Fibroblast of skin of right quadriceps (primary cell): Measurements from ENCODE around the gene CACNA1F.

ENCODE experiments used
- DNase-seq: peaks from one replicate; pipeline ENCODE4 v3.0.0-alpha.2; 2013

CACNA1F gene

DNA sequence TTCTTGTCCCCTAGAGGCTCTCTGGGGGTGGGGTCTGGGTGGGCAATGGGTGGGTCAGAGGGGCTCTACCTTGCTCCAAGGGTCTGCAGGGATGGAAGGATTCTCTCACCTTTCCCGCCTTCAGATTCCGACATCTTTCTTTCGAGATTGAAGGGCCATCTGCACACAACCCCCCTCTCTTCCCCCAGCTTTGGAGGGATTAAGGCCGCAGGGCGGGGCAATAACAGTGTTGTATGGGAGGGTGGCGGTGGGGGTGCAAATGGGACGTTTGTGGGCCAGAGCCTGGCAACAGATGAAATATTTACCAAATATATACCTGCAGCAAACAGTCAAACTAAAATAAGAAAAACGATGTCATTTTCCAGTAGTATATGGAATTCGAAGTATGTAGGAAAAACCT is at the start of gene CACNA1F:
Gene CACNA1F, minus strand, starts transcription at position 165 of the 400 bp plus-strand sequence. Its CDS starts 31 bp downstream, at position 134.
- no peak for DNase-seq

DNA sequence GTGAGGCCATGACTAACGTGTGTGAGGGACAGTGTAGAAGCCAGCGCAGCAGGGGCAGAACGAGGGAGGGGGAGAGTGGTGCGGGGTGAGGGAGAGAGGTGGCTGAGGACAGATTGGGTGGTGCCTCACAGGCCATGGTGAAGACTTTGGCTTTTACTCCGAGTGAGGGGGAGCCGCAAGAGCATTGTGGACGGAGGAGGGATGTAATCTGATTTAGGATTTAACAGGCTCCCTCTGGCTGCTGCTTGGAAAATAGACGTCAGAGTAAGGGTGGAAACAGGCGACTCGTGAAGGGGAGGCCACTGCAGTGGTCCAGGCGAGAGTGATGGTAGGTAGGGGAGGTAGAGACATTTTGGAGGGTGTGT is 49.5 kb upstream of the CACNA1F start:
- DNase-seq, result peak; percentile 24

DNA sequence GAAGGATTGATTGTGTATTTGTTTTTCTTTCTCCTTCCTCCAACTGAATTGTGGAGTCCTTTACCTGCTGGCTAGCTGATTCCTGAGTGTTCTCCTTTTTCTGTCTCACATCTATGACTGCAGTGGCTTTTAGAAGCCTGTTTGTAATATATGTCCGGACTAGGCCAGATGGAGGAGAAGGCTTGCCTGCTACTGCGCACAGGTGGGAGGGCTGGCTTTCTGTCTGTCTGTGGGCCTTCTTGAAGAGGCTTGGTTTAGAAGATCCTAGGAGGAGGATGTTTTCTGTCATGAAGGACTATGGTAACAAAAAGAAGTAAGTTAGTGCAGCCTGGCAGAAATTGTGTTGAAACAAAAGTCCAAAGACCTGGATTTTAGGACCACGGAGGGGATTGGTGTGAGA is 44.9 kb upstream of the CACNA1F start:
- no peak for DNase-seq

DNA sequence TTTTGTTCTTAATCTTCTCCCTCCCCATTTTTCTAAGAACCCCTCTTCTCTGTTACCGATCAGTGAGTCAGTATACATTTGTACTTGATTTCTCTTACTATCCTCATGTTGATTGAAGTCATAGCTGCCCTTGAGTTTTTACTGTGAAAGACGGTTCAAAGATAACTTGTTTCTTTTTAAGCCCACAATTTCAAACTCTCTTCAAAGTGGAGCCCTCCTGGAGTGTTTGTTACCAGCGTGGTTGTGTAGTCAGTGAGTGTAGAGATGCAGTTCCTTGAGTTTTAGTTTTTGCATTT is 44.3 kb upstream of the CACNA1F start:
- DNase-seq, result no peak

DNA sequence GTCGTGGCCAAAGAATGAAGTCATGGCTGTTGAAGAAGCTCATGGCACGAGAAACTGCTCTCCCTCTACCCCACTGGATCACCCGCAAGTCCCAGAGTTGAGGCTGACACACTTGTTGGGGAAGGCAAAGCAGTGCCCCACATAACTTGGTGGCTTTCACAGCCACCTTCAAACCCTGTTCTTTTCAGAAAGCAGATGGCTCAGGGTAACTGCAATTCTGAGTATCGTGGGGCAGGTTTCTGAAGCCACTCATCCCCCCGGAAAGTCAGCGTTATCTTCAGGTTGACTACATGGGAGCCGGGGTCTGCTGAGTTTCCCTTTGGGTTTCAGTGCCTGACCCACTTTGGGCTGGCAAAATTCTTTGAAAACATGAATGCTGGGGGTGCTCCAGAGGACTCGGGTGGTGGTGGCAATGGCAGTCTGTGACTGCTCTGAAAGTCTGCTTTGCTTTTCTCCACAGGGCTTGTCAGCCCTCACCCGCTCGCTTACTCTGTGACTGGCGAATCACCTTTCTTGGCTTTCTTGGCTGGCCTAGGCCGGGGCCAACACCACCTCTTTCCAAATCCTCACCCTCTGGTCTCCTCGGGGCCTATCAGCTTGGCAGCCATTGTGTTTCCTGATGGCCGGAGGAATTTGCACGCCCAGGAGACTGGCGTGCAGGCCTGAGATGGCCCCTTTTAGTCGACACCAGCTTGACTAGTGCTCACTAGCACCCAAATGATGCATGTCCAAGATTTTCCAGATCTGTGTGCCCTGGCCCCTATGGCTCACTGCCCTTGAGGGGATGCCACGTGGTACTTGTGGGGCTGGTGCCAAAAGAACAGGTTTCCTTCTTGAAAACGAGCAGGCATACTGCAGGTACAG is 43.8 kb upstream of the CACNA1F start:
- no peak for DNase-seq

DNA sequence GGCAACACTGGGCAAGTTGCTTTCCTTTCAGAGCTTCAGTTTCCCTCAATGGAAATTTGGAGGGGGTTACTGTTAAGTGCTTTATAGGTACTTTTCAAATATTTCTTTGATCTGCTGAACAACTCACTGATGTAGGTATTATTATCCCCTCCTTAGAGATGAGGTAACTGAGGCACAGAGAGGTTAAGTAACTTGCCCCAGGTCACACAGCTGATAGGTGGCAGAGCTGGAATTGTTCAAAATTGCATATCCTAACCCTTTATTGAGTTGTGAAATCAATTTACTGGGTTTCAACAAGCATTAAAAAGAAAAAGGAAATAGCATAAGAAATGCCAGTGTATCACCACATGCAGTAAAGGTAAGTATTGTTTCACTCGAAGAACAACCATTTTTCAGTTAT is 43.1 kb upstream of the CACNA1F start:
- no peak for DNase-seq

DNA sequence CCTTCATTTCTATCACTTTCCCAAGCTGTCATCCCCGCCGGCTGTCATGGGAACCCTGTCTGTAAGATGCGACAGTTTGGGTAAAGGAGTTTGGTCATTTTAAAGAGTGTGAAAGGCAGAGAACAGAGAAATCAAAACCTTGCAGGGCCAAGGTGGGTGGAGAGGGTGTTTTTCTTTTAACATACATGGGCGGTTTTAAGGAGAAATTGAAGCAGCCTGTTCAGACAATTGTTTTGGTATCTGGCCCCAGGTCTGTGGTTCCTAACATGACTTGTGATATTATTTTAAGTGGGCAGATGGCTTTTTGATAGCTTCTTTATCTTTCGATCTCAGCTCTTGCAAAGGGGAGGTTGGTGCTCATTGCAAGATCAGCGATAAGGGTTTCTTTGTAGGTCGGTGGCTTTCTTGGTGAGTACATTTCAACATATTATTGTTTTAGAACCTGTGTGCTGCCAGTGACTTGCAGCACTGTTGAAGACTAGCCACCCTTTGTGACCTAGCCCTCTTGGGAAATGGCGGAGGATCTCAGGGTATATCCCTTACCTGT is 40.1 kb upstream of the CACNA1F start:
- DNase-seq, result no peak

DNA sequence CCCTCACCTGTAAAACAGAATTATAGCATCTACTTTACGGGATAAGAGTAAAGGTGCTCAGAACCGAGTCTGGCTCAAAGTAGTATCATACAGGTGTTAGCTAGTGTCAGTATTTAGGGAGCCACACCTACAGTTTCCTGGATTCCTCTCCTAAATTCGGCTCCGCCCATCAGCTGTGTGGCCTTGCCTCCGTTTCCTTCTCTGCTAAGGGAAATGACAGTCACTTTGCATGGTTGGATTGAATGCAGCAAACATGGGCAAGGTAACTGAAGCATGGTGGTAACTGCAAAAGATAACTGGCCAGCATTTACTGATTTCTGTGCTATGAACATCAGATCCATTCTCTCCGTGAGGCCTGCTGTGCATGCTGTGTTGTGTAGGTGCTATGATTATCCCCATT is 39.3 kb upstream of the CACNA1F start:
- no peak for DNase-seq

DNA sequence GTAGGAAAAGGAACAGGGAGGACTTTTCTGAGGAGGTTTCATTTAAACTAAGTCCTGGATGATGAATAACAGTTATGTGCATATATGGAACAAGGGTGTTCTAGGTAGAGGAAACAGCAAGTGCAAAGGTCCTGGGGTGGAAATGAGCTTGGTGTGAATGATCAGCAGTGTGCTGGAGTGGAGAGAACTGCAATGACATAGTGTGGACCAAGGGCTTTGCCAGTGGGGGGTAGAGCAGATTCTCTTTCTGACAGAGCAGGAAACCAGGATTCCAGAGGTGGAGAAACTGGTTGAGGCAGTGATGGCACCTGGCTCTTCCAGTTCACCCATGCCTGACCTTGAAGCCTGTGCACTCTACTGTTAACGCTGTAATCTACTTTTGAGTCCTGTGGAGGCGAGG is 38.2 kb upstream of the CACNA1F start:
- no peak for DNase-seq

DNA sequence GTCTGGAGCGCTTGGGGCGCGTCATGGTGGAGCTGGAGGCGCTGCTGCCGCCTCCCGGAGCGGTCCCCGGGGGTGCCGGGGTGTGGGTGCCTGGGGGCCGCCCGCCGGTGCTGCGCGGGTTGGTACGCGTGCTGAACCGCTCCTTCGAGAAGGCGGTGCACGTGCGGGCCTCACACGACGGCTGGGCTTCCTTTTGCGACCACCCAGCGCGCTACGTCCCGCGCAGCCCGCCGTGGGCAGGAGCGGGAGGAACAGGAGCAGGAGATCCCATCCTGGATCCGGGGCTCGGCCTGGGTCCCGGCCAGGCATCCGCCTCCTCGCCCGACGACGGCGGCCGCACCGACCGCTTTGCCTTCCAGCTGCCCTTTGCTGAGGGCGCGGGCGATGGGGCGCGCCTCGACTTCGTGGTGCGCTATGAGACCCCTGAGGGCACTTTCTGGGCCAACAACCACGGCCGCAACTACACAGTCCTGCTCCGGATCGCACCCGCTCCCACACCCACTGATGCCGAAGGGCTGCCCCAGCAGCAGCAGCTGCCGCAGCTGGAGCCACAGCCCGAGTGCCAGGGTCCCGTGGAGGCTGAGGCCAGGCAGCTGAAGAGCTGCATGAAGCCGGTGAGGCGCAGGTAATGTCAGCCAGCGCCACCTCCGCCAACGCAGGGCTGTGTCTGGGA is 37.2 kb upstream of the CACNA1F start:
- DNase-seq, result no peak

DNA sequence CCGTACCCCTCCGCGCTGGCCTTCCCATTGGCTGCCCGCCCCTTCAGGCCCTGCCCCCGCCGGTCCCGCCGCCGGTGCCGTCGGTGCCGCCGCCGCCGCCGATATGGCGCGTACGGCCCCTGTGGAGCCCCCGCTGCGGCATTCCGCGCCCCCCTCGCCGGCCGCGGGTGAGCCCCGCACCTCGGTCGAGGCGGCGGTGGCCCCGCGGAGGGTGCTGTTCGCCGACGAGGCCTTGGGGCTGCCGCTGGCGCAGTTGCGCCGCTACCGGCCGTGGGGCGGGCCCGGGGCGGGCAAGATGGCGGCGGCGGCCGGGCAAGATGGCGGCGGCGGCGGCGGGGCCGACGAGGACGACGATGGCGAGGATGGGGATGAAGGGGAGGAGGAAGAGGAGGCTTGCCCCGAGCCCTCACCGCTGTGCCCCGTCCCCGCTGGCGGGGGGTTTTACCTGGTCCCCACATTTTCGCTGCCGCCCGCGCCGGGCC is 36.7 kb upstream of the CACNA1F start, which contains the start of gene PPP1R3F:
Gene PPP1R3F, plus strand, starts transcription at position 27 of the 482 bp plus-strand sequence. Its CDS starts 77 bp downstream, at position 104.
- no peak for DNase-seq

DNA sequence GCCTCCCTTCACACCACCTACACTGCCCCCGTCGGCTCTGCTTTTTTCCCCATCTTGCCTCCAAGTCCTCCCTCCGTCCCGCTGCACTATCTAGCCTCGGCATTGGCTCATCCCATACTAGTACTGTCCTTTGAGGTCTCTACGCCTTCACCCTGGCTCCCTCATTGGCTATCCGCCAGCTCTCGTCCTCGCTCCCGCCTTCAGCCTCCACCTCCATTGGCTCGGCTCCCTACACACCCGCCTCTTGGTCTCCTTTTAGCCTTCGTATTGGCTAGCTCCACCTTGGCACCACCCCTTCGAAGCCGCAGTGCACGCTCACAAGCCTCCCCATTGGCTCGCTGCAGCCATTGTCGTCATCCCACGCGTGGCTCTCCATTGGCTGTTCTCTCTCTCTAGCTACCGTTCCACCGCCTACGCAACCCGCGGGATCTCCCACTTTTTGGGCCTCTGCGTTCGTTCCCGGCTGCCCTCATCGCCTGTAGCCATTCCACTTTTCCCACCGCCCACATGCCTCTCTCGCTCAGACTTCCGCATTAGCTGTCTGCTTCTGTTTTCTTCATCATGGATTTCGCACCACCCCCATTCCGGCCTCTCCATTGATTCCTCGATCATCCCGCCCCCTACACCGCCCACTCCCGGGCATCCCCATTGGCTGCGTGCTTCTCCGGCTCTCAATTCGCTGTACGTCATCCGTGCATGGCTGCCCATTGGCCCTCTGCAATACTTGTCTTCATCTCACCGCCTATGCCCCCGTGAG is 36.0 kb upstream of the CACNA1F start:
- peak; percentile 99 for DNase-seq

DNA sequence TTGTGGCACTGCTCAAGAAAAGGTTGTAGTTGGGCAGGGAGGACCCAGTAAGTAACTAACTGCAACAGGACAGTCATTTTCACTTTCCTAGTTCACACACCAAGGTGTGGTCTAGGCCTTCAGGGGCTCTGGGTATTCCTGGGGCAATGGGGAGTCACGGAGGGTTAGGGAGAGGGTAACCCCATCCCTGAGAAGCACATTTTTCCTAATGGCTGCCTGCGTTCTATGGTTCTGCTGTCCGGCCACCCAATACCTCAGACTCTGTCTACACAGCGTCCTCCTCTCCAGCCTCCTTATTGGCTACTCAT is 35.5 kb upstream of the CACNA1F start:
- no peak for DNase-seq

DNA sequence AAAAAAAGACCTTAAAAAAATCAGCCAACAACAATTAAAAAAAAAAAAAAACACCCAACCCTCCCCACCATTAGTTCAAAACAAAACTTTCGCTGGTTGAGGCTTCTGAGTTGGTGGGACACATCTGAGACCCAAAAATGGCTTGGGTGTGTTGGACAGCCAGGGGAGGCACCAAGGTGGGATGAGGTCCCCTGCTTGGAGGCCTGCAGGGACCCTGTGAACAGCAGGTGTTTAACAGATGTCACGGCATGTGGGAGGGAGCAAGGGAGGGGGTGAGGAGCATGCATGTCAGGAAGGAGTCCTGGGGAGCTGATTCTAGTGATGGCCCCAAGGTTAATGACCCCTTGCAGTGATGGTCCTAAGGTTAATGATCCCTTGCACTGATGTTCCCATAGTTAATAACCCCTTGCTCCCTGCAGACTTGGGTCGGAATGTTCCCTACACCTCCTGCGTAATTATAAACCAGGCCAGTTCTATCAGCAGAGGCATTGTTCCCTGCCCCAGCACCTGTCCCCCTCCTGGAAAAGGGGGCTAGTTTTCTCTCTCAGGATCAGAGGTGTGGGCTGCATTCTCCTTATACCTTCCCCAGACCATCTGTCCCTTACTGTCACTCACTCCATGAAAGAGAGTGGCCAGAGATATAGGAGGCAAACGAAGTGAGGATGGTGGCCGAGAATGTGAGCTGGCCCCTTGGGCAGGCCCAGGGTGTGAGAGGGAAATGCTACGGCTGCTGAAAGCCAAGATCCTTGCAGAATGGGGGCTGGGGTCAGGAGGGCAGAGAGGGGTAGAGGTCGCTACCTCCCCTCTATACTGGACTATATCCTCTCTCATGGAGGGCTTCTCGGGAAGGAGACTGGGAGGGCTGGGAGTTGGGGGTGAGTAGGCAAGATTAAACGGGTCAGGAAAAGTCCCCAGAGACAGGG is 33.6 kb upstream of the CACNA1F start:
- no peak for DNase-seq

DNA sequence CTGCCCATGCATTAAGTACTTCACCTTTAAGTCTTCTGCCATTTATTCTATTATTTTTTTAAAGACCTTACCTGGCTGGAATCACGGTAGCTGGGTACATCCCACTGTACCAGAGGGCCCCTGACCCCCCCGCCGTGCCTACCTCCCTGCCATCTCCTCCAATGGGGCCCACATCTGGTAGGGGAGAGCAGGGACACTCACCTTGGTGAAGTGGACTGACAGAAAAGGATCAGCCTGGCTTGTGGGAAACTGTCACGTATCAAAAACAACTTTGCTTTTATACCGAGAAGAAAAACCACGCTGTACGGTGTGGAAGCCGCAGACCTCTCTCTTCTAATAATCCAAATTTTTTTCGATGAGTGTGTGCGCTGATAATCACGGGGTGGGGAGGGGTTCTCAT is 31.3 kb upstream of the CACNA1F start, which contains the start of gene FOXP3:
Gene FOXP3, minus strand, starts transcription at position 251 of the 400 bp plus-strand sequence. CDS start 6,205 bp downstream, outside the sequence.
- DNase-seq, result no peak

DNA sequence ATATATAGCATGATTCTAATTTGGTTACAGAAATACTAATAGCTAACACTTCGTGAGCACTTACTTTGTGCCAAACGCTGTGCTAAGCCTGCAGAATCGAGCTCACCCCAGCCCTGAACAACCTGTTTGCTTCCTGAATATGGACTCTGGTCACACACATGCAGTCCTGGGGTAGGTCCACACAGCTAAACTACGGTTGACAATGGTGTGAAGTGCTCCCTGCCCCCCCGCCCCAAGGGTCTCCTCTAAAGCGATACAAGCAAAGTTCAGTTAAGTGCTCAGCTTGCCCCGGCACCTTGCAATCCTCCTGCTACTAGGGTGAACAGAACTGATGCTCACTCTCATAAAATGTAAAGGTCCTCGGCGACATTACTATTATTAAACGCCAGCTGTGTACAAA is 30.5 kb upstream of the CACNA1F start:
- DNase-seq, result no peak

DNA sequence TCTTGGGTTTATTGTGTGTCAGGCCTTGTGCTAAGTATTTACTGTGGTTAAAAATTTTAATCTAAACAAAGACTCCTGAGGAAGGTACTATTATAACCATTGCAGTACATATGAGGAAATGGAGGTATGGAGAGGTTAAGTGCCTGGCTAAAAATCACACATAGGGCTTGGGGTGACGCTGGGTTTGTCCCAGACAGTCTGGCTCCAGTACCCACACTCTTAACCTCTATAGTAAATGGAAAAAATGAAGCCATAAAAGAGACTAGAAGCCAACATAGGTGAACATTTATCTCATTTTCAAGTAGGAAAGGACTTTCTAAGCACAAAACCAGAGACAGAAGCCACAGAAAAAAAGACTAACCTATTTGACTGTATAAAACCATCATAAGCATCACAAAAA is 29.5 kb upstream of the CACNA1F start:
- no peak for DNase-seq

DNA sequence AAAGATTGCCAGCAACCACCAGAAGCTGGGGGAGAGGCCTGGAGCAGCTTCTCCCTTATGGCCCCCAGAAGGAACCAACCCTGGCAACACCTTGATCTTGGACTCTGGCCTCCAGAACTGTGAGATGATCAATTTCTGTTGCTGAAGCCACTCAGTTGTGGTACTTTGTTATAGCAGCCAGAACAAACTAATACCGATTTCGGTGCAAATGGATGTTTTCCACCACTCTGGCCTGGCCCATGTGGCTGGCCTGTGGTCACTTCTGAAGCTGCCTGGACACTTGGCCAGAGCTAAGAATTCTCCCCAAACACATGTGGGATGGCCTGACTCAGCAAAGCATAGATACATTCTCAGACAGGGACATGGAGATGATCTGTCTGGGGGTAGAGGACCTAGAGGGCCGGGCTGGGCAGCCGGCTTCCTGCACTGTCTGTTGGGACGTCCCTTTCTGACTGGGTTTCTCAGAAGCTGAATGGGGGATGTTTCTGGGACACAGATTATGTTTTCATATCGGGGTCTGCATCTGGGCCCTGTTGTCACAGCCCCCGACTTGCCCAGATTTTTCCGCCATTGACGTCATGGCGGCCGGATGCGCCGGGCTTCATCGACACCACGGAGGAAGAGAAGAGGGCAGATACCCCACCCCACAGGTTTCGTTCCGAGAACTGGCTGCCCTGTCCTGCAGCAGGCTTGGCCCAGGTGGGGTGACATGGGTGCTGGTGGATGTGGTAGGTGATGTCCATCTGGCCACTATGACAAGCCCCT is 27.3 kb upstream of the CACNA1F start:
- DNase-seq, result no peak

DNA sequence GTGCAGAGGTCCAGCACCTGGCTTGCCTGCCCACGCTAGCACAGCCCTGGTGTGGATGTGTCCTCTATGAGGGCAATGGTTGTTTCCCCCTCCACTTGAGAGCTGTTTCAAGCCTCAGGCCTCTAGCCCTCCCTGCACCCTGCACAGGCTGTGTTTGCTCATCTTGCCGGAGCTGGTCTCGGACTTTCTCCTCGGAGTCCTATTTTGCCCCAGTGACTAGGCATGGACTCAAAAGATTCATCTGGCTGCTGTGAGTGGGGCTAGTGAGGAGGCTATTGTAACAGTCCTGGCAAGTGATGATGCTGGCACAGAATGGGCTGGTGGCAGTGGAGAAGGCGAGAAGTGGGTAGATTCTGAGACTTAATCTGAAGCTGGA is 25.6 kb upstream of the CACNA1F start:
- no peak for DNase-seq

DNA sequence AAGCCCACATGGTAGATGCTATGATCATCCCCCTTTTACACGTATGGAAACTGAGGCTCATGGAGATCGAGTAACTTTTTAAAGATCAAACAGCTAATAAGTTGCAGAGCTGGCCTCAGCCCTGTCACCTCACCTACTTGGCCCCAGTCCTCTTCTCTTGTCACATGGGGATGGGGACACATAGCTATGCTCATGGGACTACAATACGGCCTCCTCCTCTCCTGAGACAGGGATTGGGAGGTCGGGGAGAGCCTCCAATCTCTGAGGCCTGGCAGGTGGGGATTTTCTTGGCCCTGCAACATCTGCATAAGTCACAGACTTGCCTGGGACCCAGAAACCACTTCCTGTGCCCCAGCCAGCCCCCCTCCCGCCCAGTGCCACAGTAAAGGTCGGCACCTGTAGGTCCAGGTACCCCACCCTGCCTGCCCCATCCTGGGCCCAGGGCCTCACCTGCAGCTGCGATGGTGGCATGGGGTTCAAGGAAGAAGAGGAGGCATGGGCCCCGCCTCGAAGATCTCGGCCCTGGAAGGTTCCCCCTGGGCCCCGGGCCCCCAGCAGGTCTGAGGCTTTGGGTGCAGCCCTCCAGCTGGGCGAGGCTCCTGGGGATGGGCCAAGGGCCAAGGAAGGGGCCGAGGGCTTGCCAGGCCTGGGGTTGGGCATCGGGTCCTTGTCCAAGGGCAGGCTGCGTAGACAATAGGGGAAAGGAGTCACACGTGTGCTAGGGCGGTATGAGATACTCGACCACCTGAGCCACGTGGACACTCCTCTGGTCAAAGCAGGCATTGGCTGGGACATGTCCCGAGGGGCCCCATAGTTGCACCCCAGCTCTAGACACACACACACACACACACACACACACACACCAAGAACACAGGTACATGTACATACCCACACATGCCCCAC is 25.0 kb upstream of the CACNA1F start:
- DNase-seq, result no peak
